Cardiac fibroblast (primary cell): Measurements from ENCODE around the gene CDT1.
A peak's percentile ranks its signal among the peaks of the same experiment; 100 is the strongest.

Experiments
- DNase-seq, 2 donors: peaks; one replicate each; pipeline versions ENCODE4 v3.0.0 to v3.0.0-alpha.2; 2010; ENCODE audit warnings: low read depth in 2 of 2
- H3K4me3 ChIP-seq, 2 donors: replicated peaks in 1 of 2; 1 replicate in 1 of 2; 2 replicates in 1 of 2; pipeline ENCODE4 v1.5.1; 2011; ENCODE audit warnings: low read depth in 2 of 2, low read length in 2 of 2, mild to moderate bottlenecking in 2 of 2, moderate library complexity in 1 of 2
- CTCF ChIP-seq: IDR thresholded peaks from one replicate; pipeline ENCODE4 v1.5.1; 2011; ENCODE audit warnings: low read depth, mild to moderate bottlenecking, low read length, inconsistent platforms

Gene CDT1

DNA sequence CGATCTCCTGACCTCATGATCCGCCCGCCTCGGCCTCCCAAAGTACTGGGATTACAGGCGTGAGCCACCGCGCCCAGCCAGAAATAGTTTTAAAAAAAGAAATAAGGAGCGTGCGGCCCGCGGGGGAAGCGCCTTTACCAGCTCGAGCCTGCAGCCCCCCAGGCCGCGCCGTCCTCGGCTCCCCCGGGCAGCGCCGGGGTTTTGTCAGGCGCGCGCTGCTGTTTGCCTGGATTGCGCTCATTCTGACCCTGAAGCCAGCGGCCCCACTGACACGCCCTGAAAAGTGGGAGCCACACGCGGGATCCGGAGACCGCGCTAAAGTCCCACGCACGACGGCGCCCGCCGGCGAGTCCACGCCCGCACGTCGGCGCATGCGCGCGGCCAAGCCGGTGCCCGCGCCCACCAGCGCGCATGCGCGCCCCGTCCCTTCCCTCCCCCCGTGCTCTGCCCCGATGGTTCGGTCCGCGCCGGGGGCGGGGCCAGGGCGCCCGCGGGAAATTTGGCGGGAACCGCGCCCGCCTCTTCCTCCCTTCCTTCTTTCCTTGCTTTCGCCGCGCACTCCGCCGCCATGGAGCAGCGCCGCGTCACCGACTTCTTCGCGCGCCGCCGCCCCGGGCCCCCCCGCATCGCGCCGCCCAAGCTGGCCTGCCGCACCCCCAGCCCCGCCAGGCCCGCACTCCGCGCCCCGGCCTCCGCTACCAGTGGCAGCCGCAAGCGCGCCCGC lies at the start of gene CDT1:
TSS of gene CDT1 (plus strand) at position 526 of the 724 bp plus-strand sequence. CDS start at position 569, 43 bp downstream.
- peak within 1 kb of the TSS; percentile 52 to 64 for H3K4me3 ChIP-seq
- TF ChIP-seq CTCF = no peak
- peak; percentile 77 to 82 for DNase-seq

DNA sequence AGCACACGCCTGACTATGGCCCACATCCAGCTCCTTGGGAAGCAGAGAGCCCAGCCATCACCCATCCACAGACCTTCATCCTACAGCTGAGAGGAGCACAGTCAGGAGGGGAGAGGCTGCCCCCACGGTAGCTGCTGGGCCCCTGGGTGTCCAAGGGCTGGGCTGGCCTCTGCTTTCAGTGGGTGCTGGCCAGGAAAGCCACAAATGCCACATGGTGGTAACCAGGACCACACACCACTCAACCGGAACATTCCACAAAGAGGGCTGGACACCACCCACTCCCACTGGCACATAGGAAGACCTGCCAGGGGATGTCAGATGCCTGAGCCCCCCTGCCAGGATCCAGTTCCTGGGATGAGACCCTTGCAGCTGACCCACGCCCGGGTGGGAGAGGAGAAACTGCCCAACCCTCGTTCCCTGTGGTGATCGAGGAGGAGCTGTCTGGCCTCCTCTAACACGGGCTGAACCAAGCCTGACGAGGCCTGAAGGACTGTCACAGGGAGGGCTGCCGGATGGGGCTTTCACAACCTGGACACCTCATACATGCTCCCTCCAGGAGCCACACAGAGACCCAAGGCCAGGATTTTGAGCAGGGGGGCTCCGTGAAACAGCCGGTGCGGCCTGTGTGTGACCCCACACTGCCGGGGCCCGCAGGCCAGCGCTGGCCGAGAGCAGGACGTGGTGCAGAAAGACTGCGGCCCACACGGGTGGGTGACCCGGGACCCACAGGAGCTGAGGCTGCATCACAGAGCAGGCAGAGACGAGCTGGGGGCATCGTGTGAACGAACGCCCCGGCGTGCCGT lies 49.3 kb upstream of the CDT1 start:
- no peak for DNase-seq
- no peak for TF ChIP-seq CTCF
- H3K4me3 ChIP-seq = no peak overlapping the region

DNA sequence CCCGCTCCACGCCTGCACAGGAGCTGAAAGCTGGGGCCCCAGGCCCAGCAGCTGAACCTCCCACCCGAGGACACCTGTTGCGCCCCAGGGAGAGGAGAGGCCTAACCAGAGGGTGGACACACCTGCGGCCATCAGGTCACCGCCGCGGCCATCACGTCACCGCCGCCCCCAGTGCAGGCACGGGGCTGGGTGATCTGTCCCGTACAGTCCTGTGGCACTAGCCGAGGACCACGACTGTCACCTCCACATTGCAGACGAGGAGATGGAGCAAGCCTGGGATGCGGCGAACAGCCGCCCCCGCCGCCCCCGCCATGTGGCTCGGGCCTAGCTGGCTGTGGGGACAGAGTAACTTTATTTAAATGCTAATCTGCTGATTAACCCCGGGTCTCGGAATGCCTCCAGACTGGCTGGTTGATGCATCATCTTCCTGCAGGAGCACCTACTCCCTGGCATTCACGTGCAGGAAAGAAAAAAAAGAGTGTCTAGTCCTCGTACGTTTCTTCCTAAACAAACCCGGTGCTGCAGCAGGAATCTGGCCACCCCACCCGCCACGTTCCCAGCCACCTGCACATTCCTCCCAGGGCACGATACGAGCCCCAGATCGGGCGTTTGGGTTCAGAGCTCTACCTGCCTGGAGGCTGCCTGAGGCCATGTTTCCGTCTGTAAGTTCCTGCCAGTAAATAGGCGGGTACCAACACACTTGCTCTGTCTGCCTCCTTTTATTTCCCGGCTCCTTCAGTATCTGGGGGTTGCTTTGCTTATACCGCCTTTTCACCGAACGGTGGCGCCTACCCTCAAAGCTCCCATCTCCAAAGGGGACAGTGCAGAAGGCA lies 48.5 kb upstream of the CDT1 start:
- peak; percentile 34 for TF ChIP-seq CTCF
- no peak overlapping the region for H3K4me3 ChIP-seq
- peak; percentile 34 to 44 for DNase-seq

GRCh38 chr16:88755745-88756443 lies 47.7 kb upstream of the CDT1 start:
- no peak for TF ChIP-seq CTCF
- DNase-seq = no peak
- no peak overlapping the region for H3K4me3 ChIP-seq

DNA sequence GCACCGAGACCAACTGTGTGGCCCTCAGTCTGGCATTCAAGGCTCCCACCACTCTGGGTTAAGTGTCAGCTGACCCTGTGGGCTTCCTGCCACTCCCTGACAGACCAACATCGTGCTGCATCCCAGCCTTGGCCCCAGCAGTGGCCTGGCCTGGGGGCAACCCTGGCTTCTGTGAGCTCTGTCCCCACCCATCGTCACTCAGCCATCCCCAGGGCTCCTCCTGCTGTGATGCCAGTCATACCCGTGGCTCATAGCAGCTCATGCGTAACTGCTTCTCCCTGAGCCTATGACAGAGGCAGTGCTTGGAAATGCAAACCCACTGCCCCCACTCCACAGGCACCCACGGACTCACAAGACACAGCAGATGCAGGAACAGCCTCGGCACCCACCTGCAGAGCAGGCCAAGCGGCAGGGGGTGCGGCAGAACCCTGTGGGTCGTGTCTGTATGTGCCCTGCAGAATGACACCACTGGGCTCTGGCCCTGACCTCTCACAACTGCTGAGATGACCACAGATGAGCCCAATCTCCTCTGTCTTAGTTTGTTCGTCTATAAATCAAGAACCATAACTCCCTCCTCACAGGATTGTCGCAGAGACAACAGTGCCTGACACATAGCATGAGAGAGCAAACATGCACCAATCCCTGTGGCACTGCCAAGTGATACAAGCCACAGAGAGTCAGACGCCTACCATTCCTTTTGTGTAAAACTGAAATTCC lies 45.2 kb upstream of the CDT1 start:
- H3K4me3 ChIP-seq = no peak overlapping the region
- no peak for DNase-seq
- no peak for TF ChIP-seq CTCF

DNA sequence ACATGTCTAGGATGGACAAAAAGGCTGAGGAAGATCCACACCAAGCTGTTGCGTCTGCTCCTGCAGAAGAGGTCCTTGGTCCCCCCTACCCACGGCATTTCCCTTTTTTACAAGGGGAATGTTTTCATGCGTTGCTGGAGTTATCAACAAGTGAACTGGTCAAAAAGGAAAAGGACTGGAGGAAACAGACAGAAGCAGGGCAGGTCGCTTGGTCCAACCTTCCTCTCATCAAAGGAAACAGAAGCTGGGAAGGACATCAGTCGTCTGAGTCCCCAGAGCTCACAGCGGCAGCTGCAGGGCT lies 44.7 kb upstream of the CDT1 start:
- no peak for TF ChIP-seq CTCF
- no peak for DNase-seq

More for the DNA sequence above, 44.7 kb upstream of the CDT1 start:
- H3K4me3 ChIP-seq = no peak overlapping the region
